ENCODE results near the gene ZNF835.

Gene ZNF835

GRCh38 chr19:56617531-56617930 lies 54.0 kb downstream of the ZNF835 start:
- Histone ChIP-seq H3K27ac (ENCODE audit: low read length) (no peak overlapping the region), H3K36me3 (ENCODE audit: control insufficient read depth, low read depth, low read length) (peaks cover 7% of the 10 kb centered on the region)

GRCh38 chr19:56613639-56614038 lies 57.9 kb downstream of the ZNF835 start:
- no peaks in the 10 kb centered on the region for H3K27me3 ChIP-seq (ENCODE audit: control insufficient read depth, insufficient read depth, low read length)
- H3K4me1 ChIP-seq (ENCODE audit: control insufficient read depth, low read depth, low read length) = no peaks in the 10 kb centered on the region
- no peak overlapping the region for H3K4me3 ChIP-seq (ENCODE audit: low read length)
- H3K36me3 ChIP-seq (ENCODE audit: control insufficient read depth, low read depth, low read length) = no peaks in the 10 kb centered on the region
- no peak overlapping the region for H3K27ac ChIP-seq (ENCODE audit: low read length)
- no peak overlapping the region for H3K9ac ChIP-seq (ENCODE audit: low read length)
- H3K9me3 ChIP-seq (ENCODE audit: control insufficient read depth, low read depth, low read length) = peaks cover 82% of the 10 kb centered on the region

More at GRCh38 chr19:56617531-56617930, 54.0 kb downstream of the ZNF835 start:
- Histone ChIP-seq H3K4me1 (ENCODE audit: control insufficient read depth, low read depth, low read length) (no peaks in the 10 kb centered on the region), H3K4me3 (ENCODE audit: low read length) (no peak overlapping the region), H3K27me3 (ENCODE audit: control insufficient read depth, insufficient read depth, low read length) (no peaks in the 10 kb centered on the region), H3K9ac (ENCODE audit: low read length) (no peak overlapping the region), H3K9me3 (ENCODE audit: control insufficient read depth, low read depth, low read length) (peaks cover 80% of the 10 kb centered on the region)

- no peak overlapping the region for H3K9ac ChIP-seq (ENCODE audit: low read length)
- no peaks in the 10 kb centered on the region for H3K27me3 ChIP-seq (ENCODE audit: control insufficient read depth, insufficient read depth, low read length)
- no peak overlapping the region for H3K4me3 ChIP-seq (ENCODE audit: low read length)
- H3K9me3 ChIP-seq (ENCODE audit: control insufficient read depth, low read depth, low read length) = peaks cover 83% of the 10 kb centered on the region
- no peaks in the 10 kb centered on the region for H3K36me3 ChIP-seq (ENCODE audit: control insufficient read depth, low read depth, low read length)
- H3K27ac ChIP-seq (ENCODE audit: low read length) = no peak overlapping the region
- H3K4me1 ChIP-seq (ENCODE audit: control insufficient read depth, low read depth, low read length) = no peaks in the 10 kb centered on the region
Observed at GRCh38 chr19:56612737-56613136, 58.8 kb downstream of the ZNF835 start.
